ENCODE measurements around the gene LSM10. TPM values are rescaled to one million over a fixed set of nuclear protein-coding genes. Genes with fewer than 3 reads are reported as not detected.

The LSM10 gene
- total RNA-seq, 1 experiment from 2014 or later, result 19.4 TPM

GRCh38 chr1:36419140-36419539, 21.4 kb upstream of the LSM10 start:
- Histone ChIP-seq H3K4me2 (ENCODE audit: low read depth, low read length, poor library complexity, severe bottlenecking) (peak overlapping the region; percentile 18), H4K20me1 (ENCODE audit: insufficient read depth, low read depth, low read length) (no peaks in the 10 kb centered on the region), H3K4me1 (ENCODE audit: low read length) (peaks cover 16% of the 10 kb centered on the region), H3K27me3 (ENCODE audit: low read length) (no peaks in the 10 kb centered on the region), H3K9ac (ENCODE audit: low read length) (no peak overlapping the region), H3K27ac (ENCODE audit: low read length) (no peak overlapping the region), H3K4me3 (ENCODE audit: low read length) (no peak overlapping the region), H2AFZ (ENCODE audit: low read length) (no peak overlapping the region), H3K9me2 (replicated peaks; ENCODE audit: insufficient read depth, low read length) (no peaks in the 10 kb centered on the region), H3K79me2 (ENCODE audit: low read length) (no peaks in the 10 kb centered on the region), H3K36me3 (ENCODE audit: insufficient read depth, low read length) (no peaks in the 10 kb centered on the region), H3K9me3 (ENCODE audit: low read length) (no peaks in the 10 kb centered on the region)
- DNase-seq, result no peak

- Histone ChIP-seq H3K4me3 (ENCODE audit: low read length) (no peak overlapping the region), H3K27me3 (ENCODE audit: low read length) (no peaks in the 10 kb centered on the region), H4K20me1 (ENCODE audit: insufficient read depth, low read depth, low read length) (no peaks in the 10 kb centered on the region), H3K27ac (ENCODE audit: low read length) (no peak overlapping the region), H3K9me3 (ENCODE audit: low read length) (no peaks in the 10 kb centered on the region), H3K4me2 (ENCODE audit: low read depth, low read length, poor library complexity, severe bottlenecking) (no peak overlapping the region), H3K36me3 (ENCODE audit: insufficient read depth, low read length) (no peaks in the 10 kb centered on the region), H2AFZ (ENCODE audit: low read length) (no peak overlapping the region), H3K9me2 (replicated peaks; ENCODE audit: insufficient read depth, low read length) (no peaks in the 10 kb centered on the region), H3K9ac (ENCODE audit: low read length) (no peak overlapping the region), H3K4me1 (ENCODE audit: low read length) (peaks cover 16% of the 10 kb centered on the region), H3K79me2 (ENCODE audit: low read length) (no peaks in the 10 kb centered on the region)
- DNase-seq, result no peak
Measured at GRCh38 chr1:36417931-36418330, 20.2 kb upstream of the LSM10 start.

GRCh38 chr1:36415661-36416326, 18.1 kb upstream of the LSM10 start:
- Histone ChIP-seq H3K4me1 (ENCODE audit: low read length) (peaks cover 19% of the 10 kb centered on the region), H3K79me2 (ENCODE audit: low read length) (no peaks in the 10 kb centered on the region), H3K27ac (ENCODE audit: low read length) (no peak overlapping the region), H3K4me2 (ENCODE audit: low read depth, low read length, poor library complexity, severe bottlenecking) (no peak overlapping the region), H3K4me3 (ENCODE audit: low read length) (no peak overlapping the region), H3K9me3 (ENCODE audit: low read length) (no peaks in the 10 kb centered on the region), H3K9ac (ENCODE audit: low read length) (no peak overlapping the region), H3K27me3 (ENCODE audit: low read length) (no peaks in the 10 kb centered on the region), H3K9me2 (replicated peaks; ENCODE audit: insufficient read depth, low read length) (no peaks in the 10 kb centered on the region), H3K36me3 (ENCODE audit: insufficient read depth, low read length) (peaks cover 6% of the 10 kb centered on the region; the same call in 1 of the 2 replicates), H4K20me1 (ENCODE audit: insufficient read depth, low read depth, low read length) (no peaks in the 10 kb centered on the region), H2AFZ (ENCODE audit: low read length) (no peak overlapping the region)
- no peak for DNase-seq

GRCh38 chr1:36414384-36414783, 16.7 kb upstream of the LSM10 start:
- no peak for DNase-seq
- Histone ChIP-seq H3K4me3 (ENCODE audit: low read length) (no peak overlapping the region), H3K27me3 (ENCODE audit: low read length) (no peaks in the 10 kb centered on the region), H3K79me2 (ENCODE audit: low read length) (no peaks in the 10 kb centered on the region), H3K9me3 (ENCODE audit: low read length) (no peaks in the 10 kb centered on the region), H3K27ac (ENCODE audit: low read length) (no peak overlapping the region), H3K4me1 (ENCODE audit: low read length) (peaks cover 8% of the 10 kb centered on the region), H2AFZ (ENCODE audit: low read length) (no peak overlapping the region), H3K9me2 (replicated peaks; ENCODE audit: insufficient read depth, low read length) (no peaks in the 10 kb centered on the region), H3K9ac (ENCODE audit: low read length) (no peak overlapping the region), H3K4me2 (ENCODE audit: low read depth, low read length, poor library complexity, severe bottlenecking) (no peak overlapping the region), H3K36me3 (ENCODE audit: insufficient read depth, low read length) (peaks cover 8% of the 10 kb centered on the region; the same call in 1 of the 2 replicates), H4K20me1 (ENCODE audit: insufficient read depth, low read depth, low read length) (no peaks in the 10 kb centered on the region)

GRCh38 chr1:36411674-36412648, 14.3 kb upstream of the LSM10 start:
- Histone ChIP-seq H3K9ac (ENCODE audit: low read length) (no peak overlapping the region), H3K36me3 (ENCODE audit: insufficient read depth, low read length) (peaks cover 8% of the 10 kb centered on the region; the same call in 1 of the 2 replicates), H3K9me2 (replicated peaks; ENCODE audit: insufficient read depth, low read length) (no peaks in the 10 kb centered on the region), H3K4me1 (ENCODE audit: low read length) (peaks cover 3% of the 10 kb centered on the region; the same call in 1 of the 2 replicates), H3K4me3 (ENCODE audit: low read length) (no peak overlapping the region), H3K9me3 (ENCODE audit: low read length) (no peaks in the 10 kb centered on the region), H3K79me2 (ENCODE audit: low read length) (no peaks in the 10 kb centered on the region), H3K4me2 (ENCODE audit: low read depth, low read length, poor library complexity, severe bottlenecking) (no peak overlapping the region), H3K27ac (ENCODE audit: low read length) (no peak overlapping the region), H4K20me1 (ENCODE audit: insufficient read depth, low read depth, low read length) (no peaks in the 10 kb centered on the region), H2AFZ (ENCODE audit: low read length) (no peak overlapping the region), H3K27me3 (ENCODE audit: low read length) (no peaks in the 10 kb centered on the region)
- peak; percentile 77 for DNase-seq

GRCh38 chr1:36408479-36408878, 10.8 kb upstream of the LSM10 start:
- H3K79me2 ChIP-seq (ENCODE audit: low read length), result 0 out of 2 replicates have a peak, but pooled peaks cover 2% of the 10 kb centered on the region
- DNase-seq, result no peak
- peaks cover 8% of the 10 kb centered on the region; the same call in 1 of the 2 replicates for H3K36me3 ChIP-seq (ENCODE audit: insufficient read depth, low read length)
- H3K4me3 ChIP-seq (ENCODE audit: low read length), result no peak overlapping the region
- H3K27ac ChIP-seq (ENCODE audit: low read length), result no peak overlapping the region
- H3K27me3 ChIP-seq (ENCODE audit: low read length), result no peaks in the 10 kb centered on the region
- no peaks in the 10 kb centered on the region for H4K20me1 ChIP-seq (ENCODE audit: insufficient read depth, low read depth, low read length)
- H3K9me3 ChIP-seq (ENCODE audit: low read length), result no peaks in the 10 kb centered on the region
- no peak overlapping the region for H3K4me2 ChIP-seq (ENCODE audit: low read depth, low read length, poor library complexity, severe bottlenecking)
- H3K9me2 ChIP-seq (replicated peaks; ENCODE audit: insufficient read depth, low read length), result no peaks in the 10 kb centered on the region
- no peak overlapping the region for H2AFZ ChIP-seq (ENCODE audit: low read length)
- H3K9ac ChIP-seq (ENCODE audit: low read length), result no peak overlapping the region
- peaks cover 3% of the 10 kb centered on the region; the same call in 1 of the 2 replicates for H3K4me1 ChIP-seq (ENCODE audit: low read length)

- Histone ChIP-seq H3K4me3 (ENCODE audit: low read length) (no peak overlapping the region), H2AFZ (ENCODE audit: low read length) (no peak overlapping the region), H3K27me3 (ENCODE audit: low read length) (no peaks in the 10 kb centered on the region), H3K9ac (ENCODE audit: low read length) (no peak overlapping the region), H3K79me2 (ENCODE audit: low read length) (peaks cover 10% of the 10 kb centered on the region), H3K36me3 (ENCODE audit: insufficient read depth, low read length) (peaks cover 6% of the 10 kb centered on the region; the same call in 1 of the 2 replicates), H4K20me1 (ENCODE audit: insufficient read depth, low read depth, low read length) (no peaks in the 10 kb centered on the region), H3K27ac (ENCODE audit: low read length) (no peak overlapping the region), H3K4me1 (ENCODE audit: low read length) (peaks cover 12% of the 10 kb centered on the region), H3K4me2 (ENCODE audit: low read depth, low read length, poor library complexity, severe bottlenecking) (no peak overlapping the region), H3K9me2 (replicated peaks; ENCODE audit: insufficient read depth, low read length) (no peaks in the 10 kb centered on the region), H3K9me3 (ENCODE audit: low read length) (no peaks in the 10 kb centered on the region)
- DNase-seq, result no peak
Measured at GRCh38 chr1:36406440-36406839, 8.7 kb upstream of the LSM10 start.

- Histone ChIP-seq H3K9ac (ENCODE audit: low read length) (0 out of 2 replicates have a peak overlapping the region, but pooled peaks have one; percentile 84), H3K9me3 (ENCODE audit: low read length) (no peaks in the 10 kb centered on the region), H3K4me3 (ENCODE audit: low read length) (peak overlapping the region; percentile 83), H3K9me2 (replicated peaks; ENCODE audit: insufficient read depth, low read length) (no peaks in the 10 kb centered on the region), H2AFZ (ENCODE audit: low read length) (no peak overlapping the region), H4K20me1 (ENCODE audit: insufficient read depth, low read depth, low read length) (no peaks in the 10 kb centered on the region), H3K79me2 (ENCODE audit: low read length) (peaks cover 18% of the 10 kb centered on the region), H3K36me3 (ENCODE audit: insufficient read depth, low read length) (no peaks in the 10 kb centered on the region), H3K4me1 (ENCODE audit: low read length) (peaks cover 35% of the 10 kb centered on the region), H3K27ac (ENCODE audit: low read length) (no peak overlapping the region), H3K4me2 (ENCODE audit: low read depth, low read length, poor library complexity, severe bottlenecking) (peak overlapping the region; percentile 88), H3K27me3 (ENCODE audit: low read length) (no peaks in the 10 kb centered on the region)
- no peak for DNase-seq
Measured at GRCh38 chr1:36402504-36402890, 4.8 kb upstream of the LSM10 start.

All from Karpas-422 (cell line).